Smooth muscle cell (in vitro differentiated cells): ENCODE measurements around the gene ELAVL3. TPM values are rescaled to one million over a fixed set of nuclear protein-coding genes. Genes with fewer than 3 reads are reported as not detected.
"Not testable (repeated sequence)": the region's sequence is repeated elsewhere in the genome, so short reads cannot be mapped to it uniquely, and the experiment has no call there.

Source experiments
- DNase-seq: peaks from one replicate; lab custom pipeline; 2025; ENCODE audit not compliant: unreplicated experiment; lab: John Stamatoyannopoulos, UW
- H2AFZ ChIP-seq: fragments of 200-600 bp; sonication (generic); 2 replicates; pipeline ENCODE4 v1.6.0; 2016; ENCODE audit warnings: antibody characterized with exemption, low read depth, mild to moderate bottlenecking
- H3F3A ChIP-seq: fragments of 200-600 bp; sonication (generic); 2 replicates; pipeline ENCODE4 v1.6.0; 2017; ENCODE audit warnings: antibody characterized with exemption, low read depth
- H3K27ac ChIP-seq: fragments of 200-600 bp; sonication (generic); 2 replicates; pipeline ENCODE4 v1.5.1; 2016; ENCODE audit warnings: low read depth, mild to moderate bottlenecking
- H3K27me3 ChIP-seq: fragments of 200-600 bp; sonication (generic); 2 replicates; pipeline ENCODE4 v1.6.1; 2016; ENCODE audit warnings: low read depth, mild to moderate bottlenecking
- H3K36me3 ChIP-seq: fragments of 200-600 bp; sonication (generic); 2 replicates; pipeline ENCODE4 v1.5.1; 2016; ENCODE audit warnings: low read depth
- H3K4me1 ChIP-seq: fragments of 200-600 bp; sonication (generic); 2 replicates; pipeline ENCODE4 v1.5.1; 2016; ENCODE audit warnings: low read depth
- H3K4me2 ChIP-seq: fragments of 200-600 bp; sonication (generic); 2 replicates; pipeline ENCODE4 v1.6.0; 2016; ENCODE audit warnings: mild to moderate bottlenecking
- H3K4me3 ChIP-seq: fragments of 200-600 bp; sonication (generic); 2 replicates; pipeline ENCODE4 v1.5.1; 2016; ENCODE audit warnings: mild to moderate bottlenecking
- H3K79me2 ChIP-seq: fragments of 200-600 bp; sonication (generic); 2 replicates; pipeline ENCODE4 v1.6.0; 2016; ENCODE audit warnings: low read depth, mild to moderate bottlenecking
- H3K9ac ChIP-seq: fragments of 200-600 bp; sonication (generic); 2 replicates; pipeline ENCODE4 v1.6.0; 2016; ENCODE audit warnings: low read depth
- H3K9me3 ChIP-seq: fragments of 200-600 bp; sonication (generic); replicated peaks from 2 replicates; pipeline ENCODE4 v1.5.1; 2016; ENCODE audit warnings: low read depth
- H4K20me1 ChIP-seq: fragments of 200-600 bp; sonication (generic); 2 replicates; pipeline ENCODE4 v1.6.0; 2016; ENCODE audit warnings: low read depth
- CTCF ChIP-seq: fragments of 200-600 bp; sonication (generic); IDR thresholded peaks from 2 replicates; pipeline ENCODE4 v1.5.1; 2017; ENCODE audit warnings: borderline replicate concordance, mild to moderate bottlenecking, antibody characterized with exemption; ENCODE audit not compliant: insufficient read depth, poor library complexity, severe bottlenecking
- WGBS: methylation state at CpG from one replicate; pipeline ENCODE4 v1.1.7; 2016; ENCODE audit warnings: low lambda C conversion rate; 5-methylcytosine and 5-hydroxymethylcytosine counted together
- polyA plus RNA-seq: library from polyadenylated mRNA; unstranded; fragments of >200 nt; fragmentation: Nextera tagmentation; extraction: Ambion mirVana; gene quantifications from 2 replicates; pipeline ENCODE4 v1.2.1, GENCODE V29; 2016
- total RNA-seq: library from RNA; depleted of rRNA; stranded (reverse); fragments of >200 nt; gene quantifications from 2 replicates; pipeline ENCODE4 v1.2.3, GENCODE V29; 2014

The ELAVL3 gene
- total and polyA plus RNA-seq, 2 experiments from 2014 or later: not detected

- Histone ChIP-seq H3K36me3 (no peaks in the 10 kb centered on the region), H3K27me3 (no peaks in the 10 kb centered on the region), H3K27ac (no peak overlapping the region), H3K9me3 (no peaks in the 10 kb centered on the region), H3K4me2 (no peak overlapping the region), H4K20me1 (no peaks in the 10 kb centered on the region), H2AFZ (no peak overlapping the region), H3K4me3 (no peak overlapping the region), H3K79me2 (no peaks in the 10 kb centered on the region), H3F3A (no peaks in the 10 kb centered on the region), H3K9ac (no peak overlapping the region), H3K4me1 (no peaks in the 10 kb centered on the region)
- no peak for TF ChIP-seq CTCF
- 94% methylated on average over 20 of the region's 20 CpGs for WGBS
- DNase-seq: no peak
Measured at GRCh38 chr19:11457831-11458230, 23.0 kb downstream of the ELAVL3 start.

GRCh38 chr19:11457115-11457514, 23.7 kb downstream of the ELAVL3 start:
- no peak overlapping the region for H3K27ac ChIP-seq
- peaks cover 2% of the 10 kb centered on the region for H3K4me1 ChIP-seq
- no peaks in the 10 kb centered on the region for H3K9me3 ChIP-seq
- no peak for DNase-seq
- no peaks in the 10 kb centered on the region for H3K36me3 ChIP-seq
- H3K27me3 ChIP-seq: no peaks in the 10 kb centered on the region
- H3K9ac ChIP-seq: no peak overlapping the region
- H4K20me1 ChIP-seq: no peaks in the 10 kb centered on the region
- H3K4me3 ChIP-seq: no peak overlapping the region
- H2AFZ ChIP-seq: no peak overlapping the region
- 50% methylated on average over 12 of the region's 18 CpGs for WGBS
- no peaks in the 10 kb centered on the region for H3F3A ChIP-seq
- no peak overlapping the region for H3K4me2 ChIP-seq
- no peak for TF ChIP-seq CTCF
- no peaks in the 10 kb centered on the region for H3K79me2 ChIP-seq

- TF ChIP-seq CTCF: no peak
- 93% methylated on average over 7 of the region's 7 CpGs for WGBS
- no peak for DNase-seq
Measured at GRCh38 chr19:11456659-11457058, 24.2 kb downstream of the ELAVL3 start.

GRCh38 chr19:11455233-11455554, 25.7 kb downstream of the ELAVL3 start:
- not testable (repeated sequence) for H3K36me3 ChIP-seq, H2AFZ ChIP-seq, H3K4me2 ChIP-seq, H4K20me1 ChIP-seq, DNase-seq, H3K9ac ChIP-seq, H3F3A ChIP-seq, H3K27ac ChIP-seq, H3K79me2 ChIP-seq, H3K4me3 ChIP-seq, H3K27me3 ChIP-seq, H3K9me3 ChIP-seq
- H3K4me1 ChIP-seq: peaks cover 12% of the 10 kb centered on the region
- 96% methylated on average over 9 of the region's 9 CpGs for WGBS

More at GRCh38 chr19:11456659-11457058, 24.2 kb downstream of the ELAVL3 start:
- Histone ChIP-seq H3K79me2 (no peaks in the 10 kb centered on the region), H2AFZ (no peak overlapping the region), H3K4me3 (no peak overlapping the region), H3K9ac (no peak overlapping the region), H3K9me3 (no peaks in the 10 kb centered on the region), H3F3A (no peaks in the 10 kb centered on the region), H3K36me3 (no peaks in the 10 kb centered on the region), H3K27me3 (no peaks in the 10 kb centered on the region), H3K4me1 (peaks cover 6% of the 10 kb centered on the region), H3K27ac (no peak overlapping the region), H3K4me2 (no peak overlapping the region), H4K20me1 (no peaks in the 10 kb centered on the region)
